Activated CD8-positive, alpha-beta T cell treated with anti-CD3 and anti-CD28 coated beads, Interleukin-2, amount 10 ng/mL, durations not matched to agents 7 days and 5 days (primary cell): ENCODE measurements around the gene PUS1. TPM values are rescaled to one million over a fixed set of nuclear protein-coding genes. Genes with fewer than 3 reads are reported as not detected.

Source experiments
- ATAC-seq: fragments of 150-1000 bp; cut with Tn5 transposase; one replicate; pipeline ENCODE4 v1.10.0; 2021; ENCODE audit warnings: moderate library complexity
- CTCF ChIA-PET: fragments of 350-600 bp; sonication (Branson Sonifier 250); formaldehyde crosslinking; loops from one replicate; lab custom pipeline; 2021; ENCODE audit warnings: antibody characterized with exemption; lab: Charles Lee
- POLR2A ChIA-PET: fragments of 350-600 bp; sonication (Branson Sonifier 250); formaldehyde crosslinking; loops from one replicate; lab custom pipeline; 2021; ENCODE audit warnings: antibody characterized with exemption; lab: Charles Lee
- DNase-seq: peaks from one replicate; pipeline ENCODE4 v3.0.0-alpha.2; 2020
- H3K27ac Mint-ChIP-seq: one replicate; pipeline ENCODE4 v1.8.0; 2021; ENCODE audit warnings: mild to moderate bottlenecking, mixed read lengths
- H3K27me3 Mint-ChIP-seq: one replicate; pipeline ENCODE4 v1.8.0; 2021; ENCODE audit warnings: low read depth, mixed read lengths
- H3K36me3 Mint-ChIP-seq: one replicate; pipeline ENCODE4 v1.8.0; 2021; ENCODE audit warnings: low read depth, mixed read lengths
- H3K4me1 Mint-ChIP-seq: one replicate; pipeline ENCODE4 v1.8.0; 2021; ENCODE audit warnings: low read depth, mixed read lengths
- H3K4me3 Mint-ChIP-seq: one replicate; pipeline ENCODE4 v1.8.0; 2021; ENCODE audit warnings: mild to moderate bottlenecking, mixed read lengths
- H3K9me3 Mint-ChIP-seq: one replicate; pipeline ENCODE4 v1.8.0; 2022; ENCODE audit warnings: mixed read lengths; ENCODE audit not compliant: insufficient read depth
- total RNA-seq, 2 experiments: library from RNA; stranded (reverse); gene quantifications; one replicate each; pipeline ENCODE4 v1.2.3, GENCODE V29; 2021

Gene PUS1
- total RNA-seq, 2 experiments from 2014 or later = 57.3 to 64.7 TPM

DNA sequence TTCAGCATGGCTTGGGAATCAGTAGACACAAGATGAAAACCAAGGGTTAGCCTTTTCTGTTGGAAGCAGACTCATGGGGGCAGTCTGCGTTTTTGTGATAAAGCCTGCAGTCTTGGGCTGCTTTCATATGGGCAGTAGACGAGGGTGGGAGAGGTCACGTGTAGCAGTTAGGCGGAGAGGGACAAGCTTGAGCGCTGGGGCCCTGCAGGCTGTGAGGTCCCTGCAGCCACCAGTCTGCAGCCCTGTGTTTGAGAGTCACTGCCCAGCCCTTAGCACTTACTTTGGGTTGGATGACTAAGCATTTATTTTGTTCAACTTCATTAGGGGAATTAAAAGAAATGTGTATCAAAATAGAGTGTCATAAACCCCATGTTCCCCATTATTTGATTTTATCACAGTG is 57.8 kb downstream of the PUS1 start:
- ATAC-seq (no peak), DNase-seq (no peak)
- H3K9me3 Mint-ChIP-seq = no peaks in the 10 kb centered on the region
- no peaks in the 10 kb centered on the region for H3K27me3 Mint-ChIP-seq
- no peak overlapping the region for H3K27ac Mint-ChIP-seq
- CTCF ChIA-PET = no interaction called here
- no peak overlapping the region for H3K4me3 Mint-ChIP-seq
- POLR2A ChIA-PET = no interaction called here
- H3K36me3 Mint-ChIP-seq = peaks cover 49% of the 10 kb centered on the region
- peaks cover 16% of the 10 kb centered on the region for H3K4me1 Mint-ChIP-seq

DNA sequence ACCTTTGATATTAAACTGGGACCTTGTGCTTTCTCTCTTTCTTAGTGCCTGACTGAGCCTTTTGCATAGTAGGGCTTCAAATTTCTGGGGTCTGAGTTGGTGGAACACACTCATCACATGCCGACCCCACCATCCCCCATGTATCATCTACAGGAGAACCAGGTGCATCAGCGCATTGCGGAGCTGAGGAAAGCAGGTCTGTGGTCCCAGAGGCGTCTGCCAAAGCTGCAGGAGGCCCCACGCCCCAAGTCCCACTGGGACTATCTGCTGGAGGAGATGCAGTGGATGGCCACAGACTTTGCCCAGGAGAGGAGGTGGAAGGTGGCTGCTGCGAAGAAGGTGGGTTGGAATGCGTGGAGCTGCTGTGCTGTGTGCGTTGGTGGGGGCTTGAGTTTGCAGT is 58.5 kb downstream of the PUS1 start:
- ATAC-seq (no peak), DNase-seq (no peak)
- no peaks in the 10 kb centered on the region for H3K9me3 Mint-ChIP-seq
- POLR2A ChIA-PET = no interaction called here
- no peak overlapping the region for H3K4me3 Mint-ChIP-seq
- CTCF ChIA-PET = no interaction called here
- no peak overlapping the region for H3K27ac Mint-ChIP-seq
- peaks cover 51% of the 10 kb centered on the region for H3K36me3 Mint-ChIP-seq
- H3K4me1 Mint-ChIP-seq = peaks cover 16% of the 10 kb centered on the region
- H3K27me3 Mint-ChIP-seq = no peaks in the 10 kb centered on the region

DNA sequence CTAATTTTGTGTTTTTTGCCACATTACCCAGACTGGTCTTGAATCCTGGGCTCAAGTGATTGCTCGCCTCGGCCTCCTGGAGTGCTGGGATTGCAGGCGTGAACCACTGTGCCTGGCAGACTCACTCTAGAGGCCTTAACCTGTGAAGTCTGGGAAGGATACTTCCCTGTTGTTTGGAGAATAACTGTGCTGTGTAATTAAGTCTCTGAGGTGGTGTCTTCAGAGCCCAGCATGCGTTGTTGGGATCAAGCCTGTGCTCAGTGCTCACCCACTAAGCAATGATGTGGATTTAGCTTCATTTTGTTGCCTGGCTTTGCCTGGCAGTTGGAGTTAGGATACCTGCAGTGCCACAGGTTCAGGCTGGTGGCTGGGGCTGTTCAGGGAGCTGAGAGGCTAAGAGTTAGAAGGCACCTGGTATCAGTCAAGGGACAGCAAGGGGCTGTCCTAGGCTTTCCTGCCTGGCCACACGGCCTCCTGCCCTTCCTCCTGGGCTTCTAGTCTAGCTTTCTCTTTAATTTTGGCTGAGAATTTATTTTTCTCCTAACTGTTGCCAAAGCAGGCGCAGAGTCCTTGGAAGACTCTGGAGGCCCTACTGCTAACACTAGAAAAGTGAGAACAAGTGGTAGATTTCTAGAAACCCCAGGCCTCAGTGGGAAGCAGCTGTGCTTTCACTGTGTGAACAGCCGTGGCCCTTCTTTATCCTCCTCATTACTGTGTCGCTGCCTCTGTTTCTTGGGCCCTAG is 59.1 kb downstream of the PUS1 start:
- Mint-ChIP-seq H3K4me3 (no peak overlapping the region), H3K9me3 (no peaks in the 10 kb centered on the region), H3K36me3 (peaks cover 50% of the 10 kb centered on the region), H3K4me1 (peaks cover 15% of the 10 kb centered on the region), H3K27ac (no peak overlapping the region), H3K27me3 (no peaks in the 10 kb centered on the region)
- POLR2A ChIA-PET = no interaction called here
- CTCF ChIA-PET = no interaction called here
- ATAC-seq = no peak
- no peak for DNase-seq

DNA sequence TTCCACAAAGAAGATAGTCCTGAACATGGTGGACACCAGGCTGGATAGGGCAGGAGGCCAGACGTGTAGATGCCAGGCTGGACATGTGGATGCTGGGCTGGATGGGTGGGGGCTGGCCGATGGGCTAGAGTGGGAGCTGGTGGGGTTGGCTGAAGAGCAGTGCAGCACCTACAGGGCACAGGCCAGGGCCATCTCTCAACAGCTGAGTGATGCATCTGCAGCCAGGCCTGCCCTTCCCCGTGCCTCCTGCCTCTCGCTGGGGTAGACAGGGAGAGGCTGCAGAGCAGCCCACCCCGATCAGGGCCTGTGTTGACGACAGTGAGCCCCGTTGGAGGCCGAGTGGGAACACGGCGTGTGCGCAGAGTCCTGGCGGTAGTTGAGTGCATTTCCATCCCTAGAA is 59.9 kb downstream of the PUS1 start:
- DNase-seq = no peak
- ChIA-PET POLR2A (no interaction called here), CTCF (interaction anchor here (1.5 kb wide), 1 partner anchor 9 kb away, joined by 3 read pairs; no protein-coding TSS in a partner anchor)
- H3K27ac Mint-ChIP-seq = no peak overlapping the region
- H3K27me3 Mint-ChIP-seq = no peaks in the 10 kb centered on the region
- no peak overlapping the region for H3K4me3 Mint-ChIP-seq
- peaks cover 57% of the 10 kb centered on the region for H3K36me3 Mint-ChIP-seq
- no peak for ATAC-seq
- H3K4me1 Mint-ChIP-seq = peaks cover 9% of the 10 kb centered on the region
- no peaks in the 10 kb centered on the region for H3K9me3 Mint-ChIP-seq

DNA sequence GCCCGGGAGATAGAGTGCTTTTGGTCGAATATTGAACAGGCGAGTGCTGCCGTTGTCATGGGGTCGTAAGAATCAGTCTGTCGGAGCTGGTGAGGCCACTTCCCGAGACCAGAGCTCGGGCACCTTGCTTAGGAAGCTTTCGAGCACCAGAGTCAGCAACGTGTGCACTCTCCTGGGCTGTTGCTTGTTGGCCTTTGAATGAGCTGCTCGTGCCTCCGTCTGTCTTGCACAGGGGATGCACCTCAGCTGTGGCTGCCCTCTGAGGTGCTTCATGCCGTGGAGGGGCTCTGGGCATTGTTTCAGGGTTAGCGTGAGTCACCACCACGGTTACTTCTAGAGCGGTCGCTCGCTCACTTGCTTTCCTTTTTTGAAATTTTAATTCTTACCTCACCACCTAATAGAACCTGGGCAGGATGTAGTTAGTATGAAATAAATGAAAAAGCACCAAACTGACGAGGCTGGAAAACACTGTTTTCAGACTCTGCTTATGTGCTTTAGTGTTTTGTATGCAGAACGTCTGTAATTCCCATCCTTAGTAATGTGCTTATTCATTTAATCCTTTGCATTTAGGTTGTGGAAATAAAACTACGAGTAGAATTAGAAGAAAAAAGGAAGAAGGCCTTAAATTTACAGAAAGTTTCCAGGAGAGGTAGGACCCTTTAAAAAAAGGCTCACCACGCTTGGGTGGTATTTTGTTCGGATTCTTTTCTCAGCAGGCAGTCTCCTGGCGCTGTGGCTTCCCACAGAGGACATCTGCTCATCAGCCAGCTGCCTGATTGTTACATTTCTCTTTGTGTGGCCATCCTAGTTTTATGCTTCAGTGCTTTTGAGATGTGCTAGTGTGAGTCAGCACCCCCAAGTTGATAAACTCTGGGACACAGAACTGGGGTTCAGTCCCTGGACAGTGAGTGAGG is 61.2 kb downstream of the PUS1 start:
- POLR2A ChIA-PET = no interaction called here
- Mint-ChIP-seq H3K9me3 (no peaks in the 10 kb centered on the region), H3K4me3 (no peak overlapping the region), H3K27ac (no peak overlapping the region), H3K4me1 (no peaks in the 10 kb centered on the region), H3K27me3 (no peaks in the 10 kb centered on the region), H3K36me3 (peaks cover 65% of the 10 kb centered on the region)
- ATAC-seq (no peak), DNase-seq (no peak)
- CTCF ChIA-PET = interaction anchor here (1.5 kb wide), 1 partner anchor 7 kb away, joined by 3 read pairs; no protein-coding TSS in a partner anchor

DNA sequence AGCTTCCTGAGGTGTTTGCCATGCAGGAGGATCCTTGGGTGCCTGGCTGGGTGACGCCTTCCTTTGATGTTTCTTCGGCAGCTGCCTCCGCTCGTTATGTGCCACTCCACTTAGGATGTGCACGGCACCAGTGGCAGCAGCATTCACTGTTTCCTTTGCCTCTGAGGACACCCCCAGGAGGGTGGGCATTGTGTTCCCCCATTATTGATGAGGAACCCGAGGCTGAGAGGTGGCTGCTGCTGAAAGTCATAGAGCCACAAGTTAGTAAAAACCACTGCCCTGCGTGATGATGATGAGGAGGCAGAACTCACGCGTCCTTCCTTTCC is 61.9 kb downstream of the PUS1 start:
- POLR2A ChIA-PET = no interaction called here
- CTCF ChIA-PET = no interaction called here
- no peak overlapping the region for H3K4me3 Mint-ChIP-seq
- ATAC-seq = no peak
- H3K27ac Mint-ChIP-seq = no peak overlapping the region
- no peak for DNase-seq
- no peaks in the 10 kb centered on the region for H3K9me3 Mint-ChIP-seq
- peaks cover 64% of the 10 kb centered on the region for H3K36me3 Mint-ChIP-seq
- no peaks in the 10 kb centered on the region for H3K4me1 Mint-ChIP-seq
- no peaks in the 10 kb centered on the region for H3K27me3 Mint-ChIP-seq

DNA sequence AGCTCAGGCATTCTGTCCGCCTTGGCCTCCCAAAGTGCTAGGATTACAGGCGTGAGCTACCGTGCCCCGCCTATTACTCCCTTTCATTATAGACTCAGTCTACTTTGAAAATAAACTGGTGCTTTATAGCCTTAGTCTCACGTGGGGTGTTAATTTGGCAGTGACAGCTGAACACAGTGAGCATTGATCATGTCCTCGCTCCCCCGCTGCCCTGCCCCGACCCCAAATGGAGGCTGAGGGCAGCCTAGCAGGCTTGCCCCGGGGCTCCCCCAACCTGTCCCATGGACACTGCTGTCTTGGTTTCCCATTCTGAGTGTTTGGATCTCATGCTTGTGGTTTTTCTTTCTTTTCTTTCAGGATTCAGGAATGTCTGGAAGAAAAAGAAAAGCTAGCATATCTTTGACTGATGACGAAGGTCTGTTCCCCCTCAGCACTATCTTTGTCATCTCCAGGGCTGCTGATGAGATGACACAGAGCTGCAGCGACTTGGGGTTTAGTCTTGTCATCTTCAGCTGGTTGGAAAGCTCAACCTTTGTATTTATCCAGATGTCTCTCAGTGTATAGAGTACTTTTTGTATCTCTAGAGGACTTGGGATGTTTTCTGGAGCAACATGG is 62.8 kb downstream of the PUS1 start:
- ATAC-seq = no peak
- Mint-ChIP-seq H3K27ac (no peak overlapping the region), H3K9me3 (no peaks in the 10 kb centered on the region), H3K4me1 (no peaks in the 10 kb centered on the region), H3K4me3 (no peak overlapping the region), H3K27me3 (no peaks in the 10 kb centered on the region), H3K36me3 (peaks cover 57% of the 10 kb centered on the region)
- DNase-seq = no peak
- ChIA-PET POLR2A (no interaction called here), CTCF (no interaction called here)

DNA sequence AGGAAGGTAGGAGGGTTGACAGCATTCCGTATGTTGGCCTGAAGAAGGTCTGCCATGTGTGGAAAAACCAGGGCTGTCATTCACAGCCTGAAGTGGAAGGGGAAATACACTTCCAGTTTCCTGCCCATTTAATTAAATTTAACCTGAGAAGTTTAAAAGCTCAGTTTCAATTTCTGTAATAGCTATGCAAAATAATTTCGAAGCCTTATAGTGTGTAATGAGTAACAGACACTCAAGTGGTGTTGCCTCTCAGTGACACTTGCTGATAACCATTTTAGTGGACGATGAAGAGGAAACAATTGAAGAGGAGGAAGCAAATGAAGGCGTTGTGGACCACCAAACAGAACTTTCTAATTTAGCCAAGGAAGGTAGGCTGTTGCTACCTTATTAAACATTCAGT is 65.5 kb downstream of the PUS1 start:
- Mint-ChIP-seq H3K4me3 (no peak overlapping the region), H3K4me1 (no peaks in the 10 kb centered on the region), H3K9me3 (no peaks in the 10 kb centered on the region), H3K27ac (no peak overlapping the region), H3K27me3 (no peaks in the 10 kb centered on the region), H3K36me3 (peaks cover 45% of the 10 kb centered on the region)
- CTCF ChIA-PET = no interaction called here
- ATAC-seq (no peak), DNase-seq (no peak)
- POLR2A ChIA-PET = no interaction called here

Other genes starting within 250 kb of the PUS1 start
- 10 to 100 TPM; 50.4 to 53.6 TPM for gene SFSWAP, start 218.2 kb upstream of the PUS1 start, total RNA-seq
- gene MMP17, start 100.9 kb upstream of the PUS1 start, total RNA-seq = not detected
- gene ULK1, start 34.7 kb upstream of the PUS1 start, total RNA-seq = 10 to 100 TPM; 17.1 to 20.6 TPM
- 10 to 100 TPM; 58.0 to 58.8 TPM for gene EP400, start 20.7 kb downstream of the PUS1 start, total RNA-seq
- 10 to 100 TPM; 27.6 to 28.4 TPM for gene DDX51, start 215.0 kb downstream of the PUS1 start, total RNA-seq
- 10 to 100 TPM; 32.8 to 34.4 TPM for gene NOC4L, start 215.2 kb downstream of the PUS1 start, total RNA-seq